Middle frontal gyrus (tissue), 1 donor: Measurements from ENCODE around the gene MYCN.
"Not testable (repeated sequence)": the region's sequence is repeated elsewhere in the genome, so short reads cannot be mapped to it uniquely, and the experiment has no call there.

ENCODE experiments used
- DNase-seq: peaks from one replicate; pipeline ENCODE4 v3.0.0-alpha.2; 2015; ENCODE audit warnings: low spot score; ENCODE audit errors: extremely low spot score

MYCN gene

DNA sequence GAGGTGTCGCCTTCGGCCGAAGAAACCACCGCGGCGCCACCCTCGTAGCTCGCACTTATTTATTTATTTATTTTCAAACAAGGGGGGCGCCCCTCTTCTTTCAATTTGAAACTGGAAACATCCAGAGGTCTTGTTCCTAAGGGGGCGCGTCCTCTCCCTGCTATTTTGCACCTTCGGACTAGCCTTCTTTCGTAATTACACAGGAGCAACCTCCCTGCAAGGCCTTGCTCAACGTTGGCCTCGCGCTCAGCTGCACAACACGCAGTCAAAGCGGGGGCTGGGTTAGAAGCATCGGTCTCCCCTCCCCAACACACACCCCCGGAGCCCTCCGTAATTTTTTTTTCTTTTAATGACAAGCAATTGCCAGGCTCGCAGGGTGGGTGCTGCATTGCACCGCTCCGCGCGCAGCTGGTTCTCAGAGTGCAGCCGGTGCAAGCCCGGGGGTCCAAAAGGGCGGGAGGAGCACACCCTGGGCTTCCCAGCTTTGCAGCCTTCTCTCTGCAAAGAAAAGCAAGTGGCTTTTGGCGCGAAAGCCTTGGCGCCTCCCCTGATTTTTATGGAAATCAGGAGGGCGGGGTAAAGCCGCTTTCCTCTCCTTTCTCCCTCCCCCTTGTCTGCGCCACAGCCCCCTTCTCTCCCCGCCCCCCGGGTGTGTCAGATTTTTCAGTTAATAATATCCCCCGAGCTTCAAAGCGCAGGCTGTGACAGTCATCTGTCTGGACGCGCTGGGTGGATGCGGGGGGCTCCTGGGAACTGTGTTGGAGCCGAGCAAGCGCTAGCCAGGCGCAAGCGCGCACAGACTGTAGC lies at the start of gene MYCN:
MYCN (plus strand) TSS at position 697 of the 807 bp plus-strand sequence. CDS start 1,515 bp downstream, outside the sequence.
- peak; percentile 76 for DNase-seq

DNA sequence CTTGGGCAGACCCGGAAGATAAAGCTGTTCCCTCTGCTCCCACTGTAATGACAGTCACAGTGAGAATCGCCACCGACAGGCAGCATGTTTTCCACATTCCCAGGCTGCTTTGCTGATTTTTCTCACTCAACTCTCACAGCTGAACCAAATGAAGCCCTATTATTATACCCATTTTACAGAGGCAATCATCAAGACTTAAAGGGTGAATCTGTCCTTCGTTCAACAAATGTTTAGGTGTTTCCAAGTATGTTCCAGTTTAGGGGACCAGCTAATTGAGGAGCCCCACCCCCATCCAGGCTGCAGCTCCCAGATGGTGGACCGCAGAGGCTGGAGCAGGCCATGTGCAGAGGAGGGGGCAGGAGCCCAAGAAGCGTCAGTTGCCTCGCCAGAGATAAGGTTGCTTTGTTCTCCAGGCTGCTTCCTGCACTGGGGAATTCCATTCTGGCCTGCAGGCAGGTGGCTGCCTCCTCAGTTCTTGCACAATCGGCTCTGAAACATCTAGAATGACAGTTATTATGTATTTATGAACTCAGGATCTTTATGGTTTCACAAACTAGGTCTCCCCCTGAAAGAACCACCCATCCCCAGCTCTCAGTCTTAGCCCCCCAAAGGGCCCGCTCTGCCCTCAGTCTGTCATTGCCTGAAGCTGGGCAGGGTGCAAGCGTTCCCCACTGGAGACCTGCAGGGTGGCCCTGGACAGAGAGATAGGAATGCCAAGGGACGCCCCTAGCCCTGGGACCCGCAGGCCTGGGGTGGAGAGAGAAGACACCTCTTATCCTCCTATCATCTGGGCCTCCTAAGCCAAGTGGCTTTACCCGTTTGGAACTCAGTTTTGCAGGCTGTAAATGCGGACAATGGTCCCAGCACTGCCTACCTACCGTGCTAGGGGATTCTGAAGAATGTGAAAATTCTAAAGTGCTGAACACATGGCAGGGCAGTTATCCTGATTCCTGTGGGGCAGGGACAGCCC lies 49.1 kb upstream of the MYCN start:
- no peak for DNase-seq

DNA sequence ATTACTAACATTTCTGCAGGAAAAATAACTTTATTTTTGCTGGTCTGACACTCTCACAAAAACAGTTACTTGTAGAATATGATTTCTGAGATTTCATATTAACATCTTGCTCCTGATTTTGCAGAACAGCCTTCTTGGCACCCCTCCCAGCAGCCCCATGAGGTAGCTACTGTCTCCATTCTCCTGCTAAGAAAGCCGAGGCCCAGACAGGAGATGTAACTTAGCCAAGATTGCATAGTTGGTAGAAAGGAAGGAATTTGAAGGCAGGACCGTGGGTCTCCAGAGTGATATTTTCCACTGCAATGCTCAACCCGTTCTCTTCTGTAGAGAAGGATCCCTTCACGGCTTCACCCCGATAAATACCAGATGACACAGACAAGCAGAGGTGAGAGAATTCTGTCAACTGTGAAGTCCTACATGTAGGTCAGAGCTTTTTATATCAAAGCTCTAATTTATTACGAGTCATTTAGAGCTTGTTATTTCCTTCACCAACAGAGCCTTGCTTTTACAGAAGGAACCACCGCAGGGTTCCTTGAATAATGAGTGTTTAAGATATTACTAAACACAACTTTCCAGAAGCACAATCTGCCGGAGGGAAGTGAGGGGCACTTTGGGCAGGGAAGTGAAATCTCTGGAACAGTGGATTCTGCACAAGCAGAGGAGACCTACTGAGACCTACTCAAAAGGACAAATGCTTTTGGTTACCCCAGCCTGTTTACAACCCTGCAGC lies 48.0 kb upstream of the MYCN start:
- DNase-seq, result no peak

DNA sequence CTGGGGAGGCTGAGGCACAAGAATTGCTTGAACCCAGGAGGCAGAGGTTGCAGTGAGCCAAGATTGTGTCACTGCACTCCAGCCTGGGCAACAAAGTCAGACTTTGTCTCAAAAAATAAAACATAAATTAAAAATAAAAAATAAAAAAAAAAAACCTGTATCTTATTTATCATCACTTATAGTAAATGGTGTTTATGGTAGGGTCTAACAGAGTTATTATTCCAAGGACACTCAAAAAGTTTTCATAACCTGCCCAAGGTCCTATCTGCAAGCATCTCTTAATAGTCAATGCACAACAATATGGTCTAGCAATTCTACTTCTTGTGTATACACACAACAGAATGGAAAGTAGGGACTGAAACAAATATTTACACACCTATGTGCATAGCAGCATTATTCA lies 47.3 kb upstream of the MYCN start:
- DNase-seq, result no peak

DNA sequence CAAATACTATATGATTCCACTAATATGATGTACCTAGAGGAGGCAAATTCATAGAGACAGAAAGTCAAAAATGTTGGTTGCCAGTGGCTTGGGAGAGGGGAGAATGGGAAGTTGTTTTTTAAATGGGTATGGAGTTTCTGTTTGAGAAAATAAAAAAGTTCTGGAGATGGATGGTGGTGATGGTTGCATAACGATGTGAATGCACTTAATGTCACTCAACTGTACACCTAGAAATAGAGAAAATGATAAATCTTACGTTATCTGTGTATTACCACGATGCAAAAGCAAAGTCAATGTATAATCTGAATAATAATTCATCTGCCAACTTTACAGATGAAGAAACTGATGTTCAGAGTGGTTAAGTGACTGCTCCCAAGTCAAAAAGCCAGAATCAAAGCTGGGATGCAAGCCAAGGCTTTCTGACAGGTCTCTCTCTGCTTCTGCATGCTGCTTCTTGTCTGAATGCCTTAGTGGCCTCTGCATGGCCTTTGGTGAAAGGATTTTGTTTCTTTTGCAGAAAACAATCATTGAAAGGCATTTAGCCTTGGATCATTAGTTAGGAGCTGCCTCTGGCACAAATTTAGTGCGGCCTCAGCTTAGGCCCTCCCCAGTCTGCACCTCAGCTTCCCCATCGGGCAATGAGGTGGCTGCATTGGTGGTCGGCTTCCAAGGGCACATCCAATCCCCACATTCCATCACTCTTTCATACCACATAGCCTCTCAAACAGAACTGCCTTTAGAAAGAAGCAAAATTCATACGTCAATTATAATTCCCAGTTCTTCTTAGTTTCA lies 46.5 kb upstream of the MYCN start:
- no peak for DNase-seq

DNA sequence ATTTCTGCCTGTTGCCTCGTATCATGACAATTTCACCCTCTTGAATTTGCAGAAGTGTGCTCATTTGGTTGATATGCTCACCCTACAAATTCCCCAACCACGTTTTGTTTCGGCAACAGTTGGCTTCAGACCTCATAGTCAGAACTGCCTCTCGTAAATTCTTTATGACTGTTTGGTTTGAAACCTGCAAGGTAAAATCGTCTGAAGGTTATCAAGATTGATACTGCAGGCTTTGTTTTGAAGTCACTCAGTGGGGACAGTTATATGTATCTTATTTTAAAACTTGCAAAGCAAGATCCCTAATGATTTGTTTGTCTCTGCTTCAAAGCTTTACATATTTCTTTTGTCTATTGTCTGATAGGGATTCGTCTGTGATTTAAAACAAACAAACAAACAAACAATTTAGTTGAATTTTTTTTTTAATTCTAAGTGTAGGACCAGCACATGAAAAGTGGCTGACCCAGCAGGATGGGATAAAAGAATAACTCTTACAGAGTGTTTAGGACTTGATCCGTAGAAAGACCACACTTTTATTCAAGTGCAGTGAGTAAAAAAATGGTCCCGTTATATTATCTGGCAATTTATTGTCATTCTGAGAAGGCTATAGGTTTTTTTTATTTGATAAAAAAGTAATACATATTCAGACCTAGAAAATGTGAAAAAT lies 45.7 kb upstream of the MYCN start:
- DNase-seq, result no peak

DNA sequence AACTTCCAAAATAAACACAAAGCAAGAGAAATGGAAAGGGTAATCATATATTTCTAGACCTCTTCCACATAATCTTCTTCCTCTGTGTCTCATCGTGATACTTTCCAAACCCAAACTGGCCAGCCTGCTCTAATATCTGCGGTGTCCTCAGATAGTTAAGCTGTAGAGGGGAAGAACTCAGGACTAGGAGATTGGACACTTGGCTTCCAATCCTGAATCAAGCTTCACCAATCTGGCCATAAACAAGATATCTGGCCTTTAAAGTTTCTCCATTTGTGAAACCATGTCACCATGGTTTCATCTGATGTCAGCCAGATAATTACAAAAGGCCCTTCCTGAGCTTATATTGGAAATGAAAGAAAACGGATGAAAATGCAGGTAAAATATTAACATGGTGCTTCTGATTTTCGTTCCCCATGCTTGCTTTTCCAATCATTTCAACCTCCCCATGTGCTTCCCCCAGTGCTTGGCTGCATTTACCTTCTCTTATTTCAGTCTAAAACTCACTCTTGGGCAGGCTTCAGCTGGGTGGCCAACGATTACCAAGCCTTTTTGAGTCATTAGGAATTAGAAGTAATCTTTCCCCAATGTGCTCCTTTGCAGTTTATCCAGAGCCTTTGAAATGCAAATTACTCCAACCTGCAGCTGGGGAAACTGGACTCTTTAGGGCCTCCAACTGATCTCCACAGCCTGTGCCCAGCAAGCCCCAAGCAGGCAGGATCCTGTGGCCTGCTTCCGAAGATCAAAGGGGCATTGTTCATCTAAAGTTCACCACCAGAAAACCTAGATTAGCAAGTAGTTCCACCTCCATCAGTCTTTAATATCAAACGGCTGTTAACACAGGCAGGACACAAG lies 44.5 kb upstream of the MYCN start:
- no peak for DNase-seq

DNA sequence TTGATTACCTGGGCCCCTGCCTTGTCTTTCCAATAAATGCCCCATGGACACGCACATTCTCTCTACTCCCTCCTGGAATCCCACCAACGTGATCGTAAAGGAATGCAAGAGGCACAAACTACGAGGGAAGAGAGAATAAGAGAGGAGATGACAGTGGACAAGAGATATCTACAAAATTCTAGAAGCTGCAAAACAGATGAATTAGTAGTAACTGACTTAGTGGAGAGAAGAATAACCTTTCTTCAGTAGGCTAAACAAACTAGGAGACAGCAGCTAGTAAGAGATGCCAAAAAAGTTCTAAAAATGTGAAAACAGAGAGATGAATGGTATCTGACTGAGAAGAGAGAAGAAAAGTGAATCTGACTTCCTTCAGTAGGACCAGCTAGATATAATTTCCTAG lies 43.5 kb upstream of the MYCN start:
- DNase-seq, result no peak

DNA sequence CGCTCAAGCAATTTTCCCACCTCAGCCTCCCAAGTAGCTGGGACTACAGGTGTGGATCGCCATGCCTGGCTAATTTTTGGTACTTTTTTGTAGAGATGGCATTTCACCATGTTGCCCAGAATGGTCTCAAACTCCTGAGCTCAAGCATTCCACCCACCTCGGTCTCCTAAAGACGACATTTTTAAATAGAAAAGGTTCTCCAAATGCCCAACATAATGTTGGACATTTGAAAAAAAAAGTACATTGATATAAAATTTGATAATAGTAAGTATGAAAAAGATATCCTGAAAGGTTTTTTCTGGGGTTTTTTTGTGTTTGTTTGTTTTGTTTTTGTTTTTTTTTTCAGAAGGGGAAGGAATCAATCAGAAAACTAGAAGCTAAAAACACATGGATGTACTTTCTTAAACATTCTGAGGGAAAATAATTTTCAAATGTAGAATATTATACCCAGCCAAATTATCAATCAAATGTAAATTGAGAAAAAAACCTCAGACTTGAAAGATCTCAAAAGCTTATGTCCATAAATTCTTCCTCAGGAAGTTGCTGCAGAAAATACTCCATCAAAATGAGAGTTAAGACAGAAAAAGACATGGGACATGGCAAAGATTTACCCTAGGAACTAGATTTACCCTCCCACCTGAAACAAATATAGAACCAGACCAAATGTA lies 42.8 kb upstream of the MYCN start:
- no peak for DNase-seq

DNA sequence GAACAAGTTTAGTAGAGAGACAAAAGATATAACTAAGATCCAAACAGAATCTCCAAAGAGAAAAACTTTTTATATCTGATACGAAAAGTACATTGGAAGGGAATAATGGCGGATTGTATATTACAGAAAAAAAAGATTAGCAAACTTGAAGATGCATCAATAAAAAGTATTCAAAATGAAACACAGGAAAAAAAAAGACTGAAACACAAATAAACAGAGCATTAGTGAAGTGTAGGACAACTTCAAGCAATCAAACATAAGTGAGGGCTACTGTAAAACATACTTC lies 41.1 kb upstream of the MYCN start:
- DNase-seq, result no peak

DNA sequence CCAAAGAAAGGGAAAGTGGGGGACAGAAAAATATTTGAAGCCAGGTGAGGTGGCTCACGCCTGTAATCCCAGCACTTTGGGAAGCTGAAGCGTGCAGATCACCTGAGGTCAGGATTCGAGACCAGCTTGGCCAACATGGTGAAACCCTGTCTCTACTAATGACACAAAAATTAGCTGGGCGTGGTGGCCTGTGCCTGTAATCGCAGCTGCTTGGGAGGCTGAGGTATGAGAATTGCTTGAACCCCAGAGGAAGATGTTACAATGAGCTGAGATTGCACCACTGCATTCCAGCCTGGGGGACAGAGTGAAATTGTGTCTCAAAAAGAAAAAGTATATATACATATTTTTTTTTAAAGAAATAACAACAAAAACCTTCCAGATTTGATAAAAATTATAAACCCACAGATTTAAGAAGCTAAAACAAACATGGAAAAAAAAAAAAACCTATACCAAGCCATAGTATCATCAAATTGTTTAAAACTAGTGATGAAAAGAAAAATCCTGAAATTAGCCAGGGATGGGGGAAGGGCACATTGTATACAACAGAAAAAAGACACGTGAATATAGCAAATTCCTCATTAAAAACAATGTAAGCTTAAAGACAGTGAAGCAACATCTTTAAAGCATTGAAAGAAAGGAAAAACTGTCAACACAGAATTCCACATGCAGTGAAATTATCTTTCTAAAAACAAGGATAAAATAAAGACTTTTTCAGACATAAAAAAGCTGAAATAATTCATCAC lies 40.4 kb upstream of the MYCN start:
- no peak for DNase-seq

DNA sequence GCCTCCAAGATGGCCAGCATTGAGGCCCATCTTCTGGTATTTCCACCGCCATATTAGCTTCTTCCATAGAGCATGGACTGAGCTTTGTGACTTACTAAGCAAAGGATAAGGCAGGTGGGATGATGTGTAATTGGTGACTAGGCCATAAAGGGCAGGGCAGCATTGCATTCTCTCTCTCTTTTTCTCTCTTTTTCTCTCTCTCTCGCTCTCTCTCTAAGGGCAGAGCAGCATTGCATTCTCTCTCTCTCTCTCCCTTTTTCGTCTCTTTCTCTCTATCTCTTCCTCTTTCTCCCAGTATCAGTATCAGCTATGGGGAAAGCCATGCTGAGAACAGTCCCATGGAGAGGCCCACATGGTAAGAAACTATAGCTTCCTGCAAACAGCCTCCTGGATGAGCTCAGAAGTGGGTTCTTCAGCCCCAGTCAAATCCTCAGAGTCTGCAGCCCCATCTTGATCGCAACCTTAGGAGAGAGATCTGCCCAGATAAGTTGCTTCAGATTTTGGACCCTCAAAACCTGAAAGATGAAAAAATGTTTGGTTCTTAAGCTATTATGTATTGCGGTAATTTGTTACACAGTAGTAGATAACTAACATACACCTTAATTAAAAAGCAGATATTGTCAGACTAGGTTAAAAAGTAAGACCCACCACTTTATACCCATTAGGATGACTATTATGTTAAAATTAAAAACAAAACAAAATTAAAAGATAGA lies 39.1 kb upstream of the MYCN start:
- no peak for DNase-seq

DNA sequence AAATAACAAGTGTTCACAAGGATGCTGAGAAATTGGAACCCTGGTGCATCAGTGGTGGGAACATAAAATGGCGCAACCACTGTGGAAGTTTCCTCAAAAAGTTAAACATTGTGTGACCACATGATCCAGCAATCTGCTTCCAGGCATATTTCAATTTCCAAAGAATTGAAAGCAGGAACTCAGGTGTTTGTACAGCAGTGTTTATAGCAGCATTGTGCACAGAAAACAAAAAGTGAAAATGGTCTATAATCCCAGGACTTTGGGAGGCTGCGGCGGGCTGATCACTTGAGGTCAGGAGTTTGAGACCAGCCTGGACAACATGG lies 38.6 kb upstream of the MYCN start:
- no peak for DNase-seq

DNA sequence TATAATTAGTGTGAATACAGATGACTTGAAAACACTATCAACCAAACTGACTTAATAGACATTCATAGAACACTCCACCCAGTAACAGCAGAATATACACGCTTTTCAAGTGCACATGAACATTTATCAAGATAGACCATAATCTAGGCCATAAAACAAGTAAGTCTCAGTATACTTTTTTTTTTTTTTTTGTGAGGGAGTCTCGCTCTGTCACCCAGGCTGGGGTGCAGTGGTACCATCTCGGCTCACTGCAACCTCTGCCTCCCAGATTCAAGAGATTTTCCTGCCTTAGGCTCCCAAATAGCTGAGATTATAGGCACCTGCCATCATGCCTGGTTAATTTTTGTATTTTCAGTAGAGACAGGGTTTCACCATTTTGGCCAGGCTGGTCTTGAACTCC lies 36.4 kb upstream of the MYCN start:
- DNase-seq, result not testable (repeated sequence)

DNA sequence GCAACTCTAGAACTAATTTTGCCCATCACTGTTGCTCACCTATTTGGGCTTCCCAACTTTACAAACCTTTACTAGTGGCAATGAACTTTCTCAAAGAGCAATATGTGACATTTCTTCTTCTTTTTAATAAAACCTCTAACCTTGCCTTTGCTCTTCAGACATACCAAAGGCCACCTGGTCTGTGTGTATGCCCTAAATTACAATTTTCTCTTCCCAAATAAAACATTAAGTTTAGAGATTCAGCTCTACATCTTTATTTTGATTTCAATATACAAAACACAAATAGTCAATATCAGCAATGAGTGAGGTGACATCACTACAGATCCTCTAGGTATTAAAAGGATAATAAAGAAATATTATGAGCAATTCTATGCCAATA lies 35.1 kb upstream of the MYCN start:
- DNase-seq, result no peak

DNA sequence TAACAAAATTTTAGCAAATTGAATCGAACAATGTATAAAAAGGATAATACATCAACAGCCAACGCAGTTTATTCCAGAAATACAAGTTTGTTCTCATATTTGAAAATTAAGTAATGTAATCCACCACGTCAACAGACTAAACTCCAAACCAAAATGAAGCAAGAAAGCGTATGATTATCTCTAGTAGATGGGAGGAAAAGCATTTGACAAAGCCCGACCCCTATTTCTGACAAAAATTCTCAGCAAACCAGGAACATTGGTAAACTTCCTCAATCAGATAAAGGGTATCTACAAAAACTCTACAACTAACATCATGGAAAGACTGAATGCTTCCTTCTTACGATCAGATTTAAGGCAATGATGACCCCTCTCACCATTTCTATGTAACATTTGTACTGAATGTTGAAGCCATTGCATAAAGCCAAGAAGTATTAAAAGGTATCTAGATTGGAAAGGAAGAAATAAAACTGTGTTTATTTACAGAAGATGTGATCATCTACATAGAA lies 34.3 kb upstream of the MYCN start:
- DNase-seq, result no peak

DNA sequence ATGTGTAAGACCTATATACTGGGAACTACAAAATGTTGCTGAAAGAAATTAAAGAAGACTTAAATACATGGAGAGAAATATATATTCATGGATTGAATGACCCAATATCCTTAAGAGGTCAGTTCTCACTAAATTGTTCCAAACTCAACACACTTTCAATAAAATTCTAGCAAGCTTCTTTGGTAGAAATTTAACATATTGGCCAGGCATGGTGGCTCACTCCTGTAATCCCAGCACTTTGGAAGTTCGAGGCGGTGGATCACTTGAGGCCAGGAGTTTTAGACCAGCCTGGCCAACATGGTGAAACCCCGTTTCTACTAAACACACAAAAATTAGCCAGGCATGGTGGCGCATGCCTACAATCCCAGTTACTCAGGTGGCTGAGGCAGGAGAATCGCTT lies 33.6 kb upstream of the MYCN start:
- DNase-seq, result no peak
